ENCODE measurements around the gene ACSBG1.

GRCh38 chr15:78244893-78245292 is 10.5 kb upstream of the ACSBG1 start:
- TF ChIP-seq CTCF (IDR thresholded peaks at IDR 0.05) (no peak), POLR2A (IDR thresholded peaks at IDR 0.05) (no peak)

Measured in prostate gland (tissue), 2 donors.